Central memory CD8-positive, alpha-beta T cell (primary cell): ENCODE results near the gene CACNA2D3.

Experiments
- ATAC-seq: fragments of 150-1000 bp; cut with Tn5 transposase; replicated peaks from 2 replicates; pipeline ENCODE4 v1.10.0; 2022; ENCODE audit warnings: mild to moderate bottlenecking, moderate FRiP score, moderate number of reproducible peaks; ENCODE audit not compliant: poor library complexity, severe bottlenecking; ENCODE audit errors: extremely low read depth
- DNase-seq, 2 donors: peaks; one replicate each; pipeline ENCODE4 v3.0.0; 2021; ENCODE audit warnings: low spot score in 2 of 2
- H3K27ac Mint-ChIP-seq: one replicate; pipeline ENCODE4 v1.8.0; 2022; ENCODE audit warnings: low read depth, mild to moderate bottlenecking, moderate library complexity, mixed read lengths
- H3K27me3 Mint-ChIP-seq: one replicate; pipeline ENCODE4 v1.8.0; 2022; ENCODE audit warnings: mixed read lengths
- H3K36me3 Mint-ChIP-seq: one replicate; pipeline ENCODE4 v1.8.0; 2022; ENCODE audit warnings: mild to moderate bottlenecking, moderate library complexity, mixed read lengths; ENCODE audit not compliant: insufficient read depth
- H3K4me1 Mint-ChIP-seq: one replicate; pipeline ENCODE4 v1.8.0; 2022; ENCODE audit warnings: mixed read lengths
- H3K4me3 Mint-ChIP-seq: one replicate; pipeline ENCODE4 v1.8.0; 2022; ENCODE audit warnings: mild to moderate bottlenecking, moderate library complexity, mixed read lengths
- H3K9me3 Mint-ChIP-seq: one replicate; pipeline ENCODE4 v1.8.0; 2022; ENCODE audit warnings: mixed read lengths

Gene CACNA2D3

GRCh38 chr3:54717506-54717905, 595.2 kb downstream of the CACNA2D3 start:
- no peak overlapping the region for H3K4me3 Mint-ChIP-seq
- no peaks in the 10 kb centered on the region for H3K27me3 Mint-ChIP-seq
- ATAC-seq (no peak), DNase-seq (no peak)
- peaks cover 6% of the 10 kb centered on the region for H3K9me3 Mint-ChIP-seq
- H3K4me1 Mint-ChIP-seq = no peaks in the 10 kb centered on the region
- H3K36me3 Mint-ChIP-seq = no peaks in the 10 kb centered on the region
- H3K27ac Mint-ChIP-seq = no peak overlapping the region

GRCh38 chr3:54719914-54720313, 597.6 kb downstream of the CACNA2D3 start:
- DNase-seq (no peak), ATAC-seq (no peak)
- Mint-ChIP-seq H3K27ac (no peak overlapping the region), H3K4me3 (no peak overlapping the region), H3K4me1 (no peaks in the 10 kb centered on the region), H3K9me3 (peaks cover 18% of the 10 kb centered on the region), H3K27me3 (no peaks in the 10 kb centered on the region), H3K36me3 (no peaks in the 10 kb centered on the region)

GRCh38 chr3:54720604-54721003, 598.3 kb downstream of the CACNA2D3 start:
- DNase-seq (no peak), ATAC-seq (no peak)
- H3K9me3 Mint-ChIP-seq = peaks cover 19% of the 10 kb centered on the region
- H3K27me3 Mint-ChIP-seq = no peaks in the 10 kb centered on the region
- no peak overlapping the region for H3K27ac Mint-ChIP-seq
- H3K4me1 Mint-ChIP-seq = no peaks in the 10 kb centered on the region
- no peaks in the 10 kb centered on the region for H3K36me3 Mint-ChIP-seq
- no peak overlapping the region for H3K4me3 Mint-ChIP-seq

DNA sequence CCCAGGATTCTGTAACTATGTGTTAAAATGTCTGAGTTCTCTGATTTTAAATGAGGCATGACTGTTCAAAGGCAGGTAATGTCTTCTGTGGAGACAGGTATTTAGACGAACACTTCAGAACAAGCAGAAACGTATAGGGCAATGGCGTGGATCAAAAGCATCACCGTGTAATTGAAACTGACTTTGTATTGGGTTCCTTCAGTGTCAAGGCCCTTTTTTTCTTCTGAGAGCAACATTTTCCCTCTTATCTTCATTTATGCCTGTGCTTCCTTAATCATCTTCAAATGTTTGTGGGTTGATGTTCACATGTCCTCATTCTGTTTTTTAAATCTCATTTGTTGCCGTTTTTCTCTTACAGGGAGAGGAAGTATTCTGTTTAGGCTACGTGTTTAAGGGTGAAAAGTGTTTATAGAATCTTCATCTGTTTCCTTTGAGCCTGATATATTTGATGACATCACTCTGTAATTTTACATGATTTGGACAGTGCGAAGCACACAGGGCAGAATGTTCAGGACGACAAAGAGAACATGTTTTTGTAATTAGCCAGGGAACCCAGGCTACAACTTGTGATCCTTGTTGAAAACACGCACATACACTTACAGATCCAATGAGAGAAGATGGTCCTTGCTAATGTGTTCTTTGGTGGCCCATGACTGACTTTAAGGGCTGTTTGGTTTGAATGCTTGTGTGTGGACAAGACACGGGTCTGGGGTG, 609.5 kb downstream of the CACNA2D3 start:
- H3K4me1 Mint-ChIP-seq = no peaks in the 10 kb centered on the region
- no peaks in the 10 kb centered on the region for H3K36me3 Mint-ChIP-seq
- H3K27me3 Mint-ChIP-seq = no peaks in the 10 kb centered on the region
- no peak overlapping the region for H3K4me3 Mint-ChIP-seq
- no peak for DNase-seq
- no peak for ATAC-seq
- H3K9me3 Mint-ChIP-seq = peaks cover 7% of the 10 kb centered on the region
- no peak overlapping the region for H3K27ac Mint-ChIP-seq

- ATAC-seq (no peak), DNase-seq (no peak)
- Mint-ChIP-seq H3K36me3 (no peaks in the 10 kb centered on the region), H3K4me3 (no peak overlapping the region), H3K27me3 (no peaks in the 10 kb centered on the region), H3K27ac (no peak overlapping the region), H3K4me1 (no peaks in the 10 kb centered on the region), H3K9me3 (peaks cover 9% of the 10 kb centered on the region)
These were observed 611.0 kb downstream of the CACNA2D3 start for GRCh38 chr3:54733106-54734006.

GRCh38 chr3:54736459-54736858, 614.1 kb downstream of the CACNA2D3 start:
- DNase-seq (no peak), ATAC-seq (no peak)
- Mint-ChIP-seq H3K36me3 (no peaks in the 10 kb centered on the region), H3K4me1 (no peaks in the 10 kb centered on the region), H3K4me3 (no peak overlapping the region), H3K27me3 (no peaks in the 10 kb centered on the region), H3K27ac (no peak overlapping the region), H3K9me3 (peaks cover 6% of the 10 kb centered on the region)

- peaks cover 6% of the 10 kb centered on the region for H3K9me3 Mint-ChIP-seq
- no peaks in the 10 kb centered on the region for H3K36me3 Mint-ChIP-seq
- H3K27ac Mint-ChIP-seq = no peak overlapping the region
- DNase-seq (no peak), ATAC-seq (no peak)
- H3K4me1 Mint-ChIP-seq = no peaks in the 10 kb centered on the region
- H3K4me3 Mint-ChIP-seq = no peak overlapping the region
- no peaks in the 10 kb centered on the region for H3K27me3 Mint-ChIP-seq
These were observed 621.4 kb downstream of the CACNA2D3 start for GRCh38 chr3:54743755-54744154.

DNA sequence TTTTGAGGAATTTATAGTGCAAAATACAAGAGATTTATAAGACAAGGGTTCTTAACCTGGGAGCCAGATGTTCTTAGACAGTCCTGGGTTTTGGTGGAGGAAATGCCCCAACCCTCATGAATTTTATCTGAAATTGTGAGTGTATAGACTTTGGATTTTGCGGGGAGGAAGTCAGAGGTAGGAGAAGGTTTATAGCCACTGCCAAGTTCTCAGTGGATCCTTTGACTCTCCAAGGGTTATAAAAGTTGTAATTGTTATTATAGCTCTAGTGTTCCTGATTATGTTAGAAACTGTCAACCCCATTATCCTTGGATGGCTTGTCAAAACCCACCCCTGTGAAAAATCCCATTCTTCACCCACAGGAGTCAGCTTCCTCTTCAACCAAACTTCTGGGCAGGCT, 621.9 kb downstream of the CACNA2D3 start:
- DNase-seq = no peak
- Mint-ChIP-seq H3K9me3 (peaks cover 6% of the 10 kb centered on the region), H3K4me3 (no peak overlapping the region), H3K27me3 (no peaks in the 10 kb centered on the region), H3K4me1 (no peaks in the 10 kb centered on the region), H3K27ac (no peak overlapping the region), H3K36me3 (no peaks in the 10 kb centered on the region)
- ATAC-seq = no peak

DNA sequence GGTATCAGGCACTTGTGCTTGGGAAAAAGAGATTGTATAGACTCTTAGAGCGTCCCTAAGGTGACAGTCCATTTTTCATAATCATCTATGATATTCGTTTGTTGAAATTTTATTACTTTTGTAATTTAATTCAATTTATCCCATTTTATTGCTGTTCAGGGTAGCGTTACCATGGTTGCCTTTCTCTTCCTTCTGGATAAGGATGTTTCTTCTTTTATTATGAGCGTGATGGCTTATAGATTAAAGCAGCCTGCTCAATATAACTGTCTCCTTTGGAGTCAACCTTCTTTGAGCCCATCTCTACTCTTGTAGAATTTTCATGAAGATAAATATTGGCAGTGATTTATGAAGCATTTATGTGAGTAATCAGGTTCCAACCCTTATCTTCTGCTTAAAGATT, 623.5 kb downstream of the CACNA2D3 start:
- no peak for ATAC-seq
- Mint-ChIP-seq H3K36me3 (no peaks in the 10 kb centered on the region), H3K27ac (no peak overlapping the region)

DNA sequence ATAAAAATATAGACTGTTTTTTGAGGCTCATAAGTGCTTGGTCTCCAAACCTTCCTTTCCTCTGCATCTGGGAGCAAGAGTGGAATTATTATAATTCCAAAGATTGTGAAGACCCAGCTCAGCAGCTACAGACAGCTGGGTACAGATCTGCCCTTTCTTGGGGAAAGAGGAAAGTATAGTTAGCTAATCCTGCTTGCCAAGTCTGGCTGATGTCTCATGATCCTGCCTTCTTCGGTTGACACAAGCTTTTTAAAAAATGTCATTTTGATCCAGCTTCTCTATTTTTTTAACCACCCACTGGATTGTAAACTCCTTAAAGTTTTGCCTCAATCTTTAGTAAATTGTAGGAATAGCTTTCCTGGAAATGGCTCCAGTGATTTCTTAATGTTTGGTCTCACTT, 624.4 kb downstream of the CACNA2D3 start:
- no peak overlapping the region for H3K27ac Mint-ChIP-seq
- no peaks in the 10 kb centered on the region for H3K27me3 Mint-ChIP-seq
- ATAC-seq = no peak
- H3K4me3 Mint-ChIP-seq = no peak overlapping the region
- H3K9me3 Mint-ChIP-seq = peaks cover 6% of the 10 kb centered on the region
- no peaks in the 10 kb centered on the region for H3K36me3 Mint-ChIP-seq
- H3K4me1 Mint-ChIP-seq = no peaks in the 10 kb centered on the region
- no peak for DNase-seq

More for the DNA sequence above, 623.5 kb downstream of the CACNA2D3 start:
- Mint-ChIP-seq H3K27me3 (no peaks in the 10 kb centered on the region), H3K4me1 (no peaks in the 10 kb centered on the region), H3K4me3 (no peak overlapping the region), H3K9me3 (peaks cover 6% of the 10 kb centered on the region)
- no peak for DNase-seq

- no peaks in the 10 kb centered on the region for H3K27me3 Mint-ChIP-seq
- no peak overlapping the region for H3K4me3 Mint-ChIP-seq
- H3K36me3 Mint-ChIP-seq = no peaks in the 10 kb centered on the region
- no peak overlapping the region for H3K27ac Mint-ChIP-seq
- no peak for ATAC-seq
- DNase-seq = no peak
- H3K4me1 Mint-ChIP-seq = no peaks in the 10 kb centered on the region
- peaks cover 7% of the 10 kb centered on the region for H3K9me3 Mint-ChIP-seq
These were observed 633.4 kb downstream of the CACNA2D3 start for GRCh38 chr3:54755756-54756155.

GRCh38 chr3:54756330-54756731, 634.0 kb downstream of the CACNA2D3 start:
- Mint-ChIP-seq H3K27me3 (no peaks in the 10 kb centered on the region), H3K4me1 (no peaks in the 10 kb centered on the region), H3K36me3 (no peaks in the 10 kb centered on the region), H3K27ac (no peak overlapping the region), H3K9me3 (peaks cover 7% of the 10 kb centered on the region), H3K4me3 (no peak overlapping the region)
- no peak for ATAC-seq
- DNase-seq = no peak

- no peaks in the 10 kb centered on the region for H3K36me3 Mint-ChIP-seq
- H3K9me3 Mint-ChIP-seq = peaks cover 7% of the 10 kb centered on the region
- H3K27me3 Mint-ChIP-seq = no peaks in the 10 kb centered on the region
- no peak overlapping the region for H3K4me3 Mint-ChIP-seq
- DNase-seq (no peak), ATAC-seq (no peak)
- H3K27ac Mint-ChIP-seq = no peak overlapping the region
- no peaks in the 10 kb centered on the region for H3K4me1 Mint-ChIP-seq
These were observed 636.1 kb downstream of the CACNA2D3 start for GRCh38 chr3:54758461-54758860.
